H1 (cell line): ENCODE measurements around the gene GCAT. TPM values are rescaled to one million over a fixed set of nuclear protein-coding genes. Genes with fewer than 3 reads are reported as not detected.

ENCODE experiments used
- CTCF ChIA-PET: fragments of 300-600 bp; sonication (Branson Sonifier 250); formaldehyde crosslinking; loops from one replicate; lab custom pipeline; 2021; ENCODE audit not compliant: partially characterized antibody; lab: Charles Lee
- POLR2A ChIA-PET: fragments of 300-600 bp; sonication (Branson Sonifier 250); formaldehyde crosslinking; loops from one replicate; lab custom pipeline; 2021; ENCODE audit warnings: inconsistent platforms; ENCODE audit not compliant: partially characterized antibody; lab: Charles Lee
- DNase-seq, 2 experiments: peaks; one replicate each; pipeline versions ENCODE4 v3.0.0 to v3.0.0-alpha.2; 2010 to 2022; ENCODE audit warnings: low spot score in 2 of 2, low read depth in 1 of 2, mixed read lengths in 1 of 2
- FAIRE-seq: peaks from 2 replicates; lab custom pipeline; 2011; peaks lifted over from hg19 to GRCh38; lab: Jason Lieb, UNC
- H2AFZ ChIP-seq: 2 replicates; pipeline ENCODE4 v1.8.1; 2012; ENCODE audit warnings: low read length, inconsistent platforms
- H2AK5ac ChIP-seq: 2 replicates; pipeline ENCODE4 v1.6.1; 2013; ENCODE audit warnings: low read depth, low read length
- H2BK120ac ChIP-seq: replicated peaks from 2 replicates; pipeline ENCODE3; 2013; ENCODE audit warnings: low read depth, low read length, inconsistent platforms
- H2BK12ac ChIP-seq: 2 replicates; pipeline ENCODE4 v1.6.1; 2013; ENCODE audit warnings: low read depth, low read length
- H2BK15ac ChIP-seq: 2 replicates; pipeline ENCODE4 v1.6.1; 2013; ENCODE audit warnings: low read length
- H2BK20ac ChIP-seq: 2 replicates; pipeline ENCODE4 v1.6.1; 2013; ENCODE audit warnings: low read length
- H2BK5ac ChIP-seq: 2 replicates; pipeline ENCODE4 v1.6.1; 2013; ENCODE audit warnings: low read depth, low read length
- H3K14ac ChIP-seq: 2 replicates; pipeline ENCODE4 v1.6.1; 2013; ENCODE audit warnings: inconsistent platforms; ENCODE audit not compliant: insufficient read length
- H3K18ac ChIP-seq: 2 replicates; pipeline ENCODE4 v1.6.1; 2013; ENCODE audit warnings: low read length; ENCODE audit errors: extremely low read depth
- H3K23ac ChIP-seq: 2 replicates; pipeline ENCODE4 v1.6.1; 2013; ENCODE audit warnings: inconsistent platforms; ENCODE audit not compliant: insufficient read length
- H3K23me2 ChIP-seq: 2 replicates; pipeline ENCODE4 v1.6.1; 2013; ENCODE audit warnings: low read depth, low read length
- H3K27ac ChIP-seq: 2 replicates; pipeline ENCODE4 v1.6.1; 2011; ENCODE audit warnings: low read depth, low read length, inconsistent platforms
- H3K27me3 ChIP-seq, 4 experiments: replicated peaks in 1 of 4; 1 replicate in 1 of 4; 2 replicates in 3 of 4; pipeline versions ENCODE4 v1.6.1 to v1.8.1; 2011 to 2013; ENCODE audit warnings: low read length in 3 of 4, mild to moderate bottlenecking in 3 of 4, inconsistent platforms in 2 of 4, mixed read lengths in 2 of 4, moderate library complexity in 1 of 4; ENCODE audit not compliant: control insufficient read depth in 3 of 4, insufficient read depth in 3 of 4; ENCODE audit errors: extremely low read depth in 1 of 4
- H3K36me3 ChIP-seq, 4 experiments: 2 replicates each; pipeline versions ENCODE4 v1.6.1 to v1.8.1; 2011 to 2013; ENCODE audit warnings: mild to moderate bottlenecking in 4 of 4, low read length in 3 of 4, moderate library complexity in 2 of 4, control low read depth in 1 of 4, inconsistent platforms in 1 of 4; ENCODE audit not compliant: insufficient read depth in 4 of 4, control insufficient read depth in 2 of 4
- H3K4ac ChIP-seq: replicated peaks from 2 replicates; pipeline ENCODE3; 2013; ENCODE audit warnings: low read length, low read depth, mixed read lengths, inconsistent platforms; ENCODE audit not compliant: insufficient read length
- H3K4me1 ChIP-seq, 4 experiments: replicated peaks in 1 of 4; 1 replicate in 1 of 4; 2 replicates in 3 of 4; pipeline versions ENCODE4 v1.6.1 to v1.8.1; 2011 to 2013; ENCODE audit warnings: low read length in 3 of 4, inconsistent platforms in 2 of 4, mixed read lengths in 1 of 4; ENCODE audit not compliant: insufficient read depth in 4 of 4, control insufficient read depth in 3 of 4
- H3K4me2 ChIP-seq, 2 experiments: 2 replicates each; pipeline versions ENCODE4 v1.6.1 to v1.8.1; 2011 to 2013; ENCODE audit warnings: low read depth in 2 of 2, low read length in 2 of 2, control low read depth in 1 of 2, inconsistent platforms in 1 of 2, mild to moderate bottlenecking in 1 of 2; ENCODE audit not compliant: insufficient read depth in 1 of 2
- H3K4me3 ChIP-seq, 4 experiments: fragments of 200-600, 300-600 bp in 1 of 4; sonication (generic), shearing (Covaris generic), sonication (Bioruptor Twin) in 1 of 4; 2 replicates each; pipeline versions ENCODE4 v1.5.1 to v1.8.1; 2011 to 2016; ENCODE audit warnings: low read length in 4 of 4, low read depth in 3 of 4, control low read depth in 2 of 4, inconsistent platforms in 2 of 4, mild to moderate bottlenecking in 2 of 4, mixed read lengths in 1 of 4, moderate library complexity in 1 of 4; ENCODE audit not compliant: insufficient read depth in 2 of 4; ENCODE audit errors: extremely low read depth in 1 of 4
- H3K56ac ChIP-seq: replicated peaks from 2 replicates; pipeline ENCODE3; 2013; ENCODE audit warnings: low read depth, mild to moderate bottlenecking, mixed read lengths, low read length, inconsistent platforms; ENCODE audit not compliant: insufficient read length
- H3K79me1 ChIP-seq: 2 replicates; pipeline ENCODE4 v1.6.1; 2013; ENCODE audit warnings: low read depth, low read length, control low read depth
- H3K79me2 ChIP-seq, 2 experiments: 2 replicates each; pipeline versions ENCODE4 v1.6.1 to v1.8.1; 2012 to 2013; ENCODE audit warnings: low read length in 2 of 2, mild to moderate bottlenecking in 2 of 2, inconsistent platforms in 1 of 2; ENCODE audit not compliant: insufficient read depth in 2 of 2, control insufficient read depth in 1 of 2
- H3K9ac ChIP-seq, 4 experiments: replicated peaks in 1 of 4; 1 replicate in 1 of 4; 2 replicates in 3 of 4; pipeline versions ENCODE4 v1.6.1 to v1.8.1; 2011 to 2013; ENCODE audit warnings: low read depth in 3 of 4, low read length in 3 of 4, control low read depth in 2 of 4, mild to moderate bottlenecking in 2 of 4, moderate library complexity in 2 of 4, inconsistent platforms in 1 of 4; ENCODE audit errors: extremely low read depth in 1 of 4
- H3K9me3 ChIP-seq, 2 experiments: 2 replicates each; pipeline versions ENCODE4 v1.6.1 to v1.8.1; 2012 to 2013; ENCODE audit warnings: mild to moderate bottlenecking in 2 of 2, moderate library complexity in 2 of 2, control low read depth in 1 of 2, inconsistent platforms in 1 of 2, low read depth in 1 of 2, low read length in 1 of 2, mixed read lengths in 1 of 2; ENCODE audit not compliant: insufficient read depth in 2 of 2
- H4K20me1 ChIP-seq, 2 experiments: replicated peaks in 1 of 2; 2 replicates each; pipeline versions ENCODE3 to v1.8.1; 2011 to 2013; ENCODE audit warnings: inconsistent platforms in 2 of 2, low read length in 2 of 2, mild to moderate bottlenecking in 1 of 2; ENCODE audit not compliant: insufficient read depth in 2 of 2, control insufficient read depth in 1 of 2
- H4K5ac ChIP-seq: 2 replicates; pipeline ENCODE4 v1.6.1; 2013; ENCODE audit warnings: low read length, low read depth, mixed read lengths, inconsistent platforms; ENCODE audit not compliant: insufficient read length
- H4K8ac ChIP-seq: 2 replicates; pipeline ENCODE4 v1.8.0; 2013; ENCODE audit warnings: mild to moderate bottlenecking, moderate library complexity, low read length, inconsistent platforms; ENCODE audit not compliant: insufficient read depth; ENCODE audit errors: extremely low read depth
- H4K91ac ChIP-seq: replicated peaks from 2 replicates; pipeline ENCODE3; 2013; ENCODE audit warnings: low read length, mixed read lengths, inconsistent platforms; ENCODE audit not compliant: insufficient read length
- BCL11A ChIP-seq, 2 experiments: IDR thresholded peaks; one replicate each; pipeline ENCODE4 v1.6.1; 2011; ENCODE audit warnings: low read depth in 2 of 2, low read length in 2 of 2, mild to moderate bottlenecking in 2 of 2
- KDM1A ChIP-seq: fragments of 200-600, 300-600 bp; sonication (generic); IDR thresholded peaks from 2 replicates; pipeline ENCODE4 v1.7.1; 2016; ENCODE audit warnings: mild to moderate bottlenecking, low read length, borderline replicate concordance
- WGBS, 2 experiments: shearing (Covaris generic) in 1 of 2; methylation state at CpG; one replicate each; pipeline versions ENCODE4 v1.1.6 to v1.1.7; 2013 to 2015; ENCODE audit warnings: low lambda C conversion rate in 2 of 2, mixed read lengths in 2 of 2, inconsistent platforms in 1 of 2, low coverage in 1 of 2, missing lambda C conversion rate in 1 of 2; ENCODE audit not compliant: insufficient replicate concordance in 2 of 2, insufficient coverage in 1 of 2, insufficient read length in 1 of 2; ENCODE audit errors: extremely low coverage in 1 of 2, missing lambda C conversion rate in 1 of 2; 5-methylcytosine and 5-hydroxymethylcytosine counted together
- polyA plus RNA-seq, 7 experiments: library from polyadenylated mRNA; depleted of rRNA in 3 of 7; stranded (reverse) in 5 of 7; unstranded in 2 of 7; fragments of >200 nt in 5 of 7; fragments of 200-250 nt in 2 of 7; gene quantifications; 1 replicate in 5 of 7; 2 replicates in 1 of 7; 4 replicates in 1 of 7; pipeline versions ENCODE4 v1.2.1 to v1.2.3, GENCODE V29; 2011 to 2013; ENCODE audit warnings: missing spikeins in 2 of 7, mixed read lengths in 2 of 7
- total RNA-seq: library from RNA; stranded (reverse); fragmentation: NEBNext Ultra II Directional; extraction: Animal tissue kit (Norgen Biotek cat#: 25700); gene quantifications from 2 replicates; pipeline ENCODE4 v1.2.1, GENCODE V29; 2021

GCAT gene
- total and polyA plus RNA-seq, 2 of the 8 experiments (the other 6 are each of a cell fraction or from before 2014, with no cell fraction given): 24.3 to 47.5 TPM

GRCh38 chr22:37774728-37775127 lies 33.0 kb upstream of the GCAT start:
- H3K18ac ChIP-seq: no peak overlapping the region
- H3K9ac ChIP-seq: no peak overlapping the region
- H3K4me2 ChIP-seq: no peak overlapping the region
- no peak overlapping the region for H3K14ac ChIP-seq
- H4K5ac ChIP-seq: no peak overlapping the region
- H3K79me1 ChIP-seq: no peaks in the 10 kb centered on the region
- H3K4ac ChIP-seq: no peak overlapping the region
- peaks cover 0 to 8% (median 5%) of the 10 kb centered on the region in 4 experiments; a peak in 3 of 8 replicates for H3K36me3 ChIP-seq
- no peak overlapping the region for H3K4me3 ChIP-seq
- H4K20me1 ChIP-seq: peaks cover 0 to 2% of the 10 kb centered on the region in 2 experiments
- no peak overlapping the region for H3K56ac ChIP-seq
- FAIRE-seq (no peak), DNase-seq (no peak)
- no peak overlapping the region for H3K23ac ChIP-seq
- no peaks in the 10 kb centered on the region for H3K79me2 ChIP-seq
- ChIA-PET POLR2A (interaction anchor here (1.7 to 2.5 kb wide), 2 partner anchors 11 to 25 kb away, joined by 4 to 6 read pairs; no protein-coding TSS in a partner anchor), CTCF (no interaction called here)
- WGBS, 2 experiments: 91% methylated on average over 3 of the region's 3 CpGs; no CpG with 5 or more reads in 1 of the 2 experiments
- no peak overlapping the region for H2BK120ac ChIP-seq
- H3K27me3 ChIP-seq: peaks cover 0 to 5% (median 2%) of the 10 kb centered on the region in 4 experiments; a peak in 2 of 7 replicates
- no peaks in the 10 kb centered on the region for H3K9me3 ChIP-seq
- H3K27ac ChIP-seq: no peak overlapping the region
- no peak overlapping the region for H2AFZ ChIP-seq
- H4K91ac ChIP-seq: no peak overlapping the region
- H2BK15ac ChIP-seq: no peak overlapping the region
- no peak overlapping the region; the same call in 1 of the 2 replicates for H4K8ac ChIP-seq
- H2BK20ac ChIP-seq: no peak overlapping the region
- peaks cover 0 to 2% (median 0%) of the 10 kb centered on the region in 4 experiments; a peak in 1 of 7 replicates for H3K4me1 ChIP-seq
- TF ChIP-seq KDM1A (0 out of 2 replicates have a peak, but pooled peaks have one; percentile 49), BCL11A (IDR thresholded peaks at IDR 0.05; ENCODE audit: low read depth in 2 of 2, low read length in 2 of 2) (no peak)
- H2BK12ac ChIP-seq: no peak overlapping the region
- H2BK5ac ChIP-seq: no peak overlapping the region
- no peak overlapping the region for H2AK5ac ChIP-seq
- H3K23me2 ChIP-seq: no peaks in the 10 kb centered on the region
